ENCODE measurements around the gene WT1.

DNA sequence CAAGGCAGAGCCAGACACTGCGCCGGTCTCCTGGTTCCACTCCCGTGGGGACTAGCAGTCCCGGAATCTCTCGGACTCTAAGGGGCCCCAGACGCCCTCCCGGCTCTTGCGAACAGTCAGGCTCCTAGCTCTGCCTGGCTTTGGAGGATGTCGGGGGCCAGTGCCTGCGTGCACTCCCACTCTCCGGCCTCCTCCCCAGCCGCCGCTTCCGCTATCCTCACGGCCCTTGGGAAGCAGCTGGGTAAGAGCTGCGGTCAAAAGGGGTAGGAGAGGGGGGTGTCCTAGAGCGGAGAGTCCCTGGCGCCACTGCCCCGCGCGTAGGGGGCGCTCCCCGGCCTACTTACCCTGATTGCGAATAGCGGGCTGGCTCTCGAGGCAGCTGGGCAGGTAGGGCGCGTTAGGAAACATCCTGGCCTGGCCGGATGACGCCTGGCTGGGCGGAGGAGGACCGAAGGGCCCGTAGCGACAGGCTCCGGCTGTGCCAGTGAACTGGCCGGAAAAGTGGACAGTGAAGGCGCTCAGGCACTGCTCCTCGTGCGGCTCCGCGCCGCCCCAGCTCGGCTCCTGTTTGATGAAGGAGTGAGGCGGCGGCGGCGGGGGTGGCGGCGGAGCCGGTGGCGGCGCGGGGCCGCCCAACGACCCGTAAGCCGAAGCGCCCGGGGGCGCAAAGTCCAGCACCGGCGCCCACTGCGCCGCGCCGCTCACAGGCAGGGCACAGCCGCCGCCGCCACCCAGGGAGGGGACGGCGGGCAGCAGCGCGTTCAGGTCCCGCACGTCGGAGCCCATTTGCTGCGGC, 785 bp downstream of the WT1 start:
- TF ChIP-seq, protein P1, sequence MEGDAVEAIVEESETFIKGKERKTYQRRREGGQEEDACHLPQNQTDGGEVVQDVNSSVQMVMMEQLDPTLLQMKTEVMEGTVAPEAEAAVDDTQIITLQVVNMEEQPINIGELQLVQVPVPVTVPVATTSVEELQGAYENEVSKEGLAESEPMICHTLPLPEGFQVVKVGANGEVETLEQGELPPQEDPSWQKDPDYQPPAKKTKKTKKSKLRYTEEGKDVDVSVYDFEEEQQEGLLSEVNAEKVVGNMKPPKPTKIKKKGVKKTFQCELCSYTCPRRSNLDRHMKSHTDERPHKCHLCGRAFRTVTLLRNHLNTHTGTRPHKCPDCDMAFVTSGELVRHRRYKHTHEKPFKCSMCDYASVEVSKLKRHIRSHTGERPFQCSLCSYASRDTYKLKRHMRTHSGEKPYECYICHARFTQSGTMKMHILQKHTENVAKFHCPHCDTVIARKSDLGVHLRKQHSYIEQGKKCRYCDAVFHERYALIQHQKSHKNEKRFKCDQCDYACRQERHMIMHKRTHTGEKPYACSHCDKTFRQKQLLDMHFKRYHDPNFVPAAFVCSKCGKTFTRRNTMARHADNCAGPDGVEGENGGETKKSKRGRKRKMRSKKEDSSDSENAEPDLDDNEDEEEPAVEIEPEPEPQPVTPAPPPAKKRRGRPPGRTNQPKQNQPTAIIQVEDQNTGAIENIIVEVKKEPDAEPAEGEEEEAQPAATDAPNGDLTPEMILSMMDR (IDR thresholded peaks at IDR 0.05), result no peak
- no peak for TF ChIP-seq ZFX (IDR thresholded peaks at IDR 0.05; ENCODE audit: borderline replicate concordance)

Data from 22Rv1 (cell line).